Keratinocyte (primary cell): ENCODE results near the gene ADGRV1. TPM values are rescaled to one million over a fixed set of nuclear protein-coding genes. Genes with fewer than 3 reads are reported as not detected.

Experiments
- DNase-seq: peaks from one replicate; pipeline ENCODE4 v3.0.0-alpha.2; 2011; ENCODE audit warnings: low read depth, missing footprints, low spot score
- FAIRE-seq: peaks from 2 replicates; lab custom pipeline; 2011; peaks lifted over from hg19 to GRCh38; lab: Jason Lieb, UNC
- H2AFZ ChIP-seq: 2 replicates; pipeline ENCODE4 v1.6.0; 2012; ENCODE audit warnings: low read length, control low read depth, inconsistent platforms; ENCODE audit not compliant: control insufficient read depth
- H3K27ac ChIP-seq: 2 replicates; pipeline ENCODE4 v1.5.1; 2011; ENCODE audit warnings: low read length; ENCODE audit not compliant: control insufficient read depth, insufficient read depth
- H3K27me3 ChIP-seq: 3 replicates; pipeline ENCODE4 v1.6.0; 2011; ENCODE audit warnings: low read length; ENCODE audit not compliant: control insufficient read depth, insufficient read depth; ENCODE audit errors: extremely low read depth
- H3K36me3 ChIP-seq, 2 experiments: 2 replicates in 1 of 2; 3 replicates in 1 of 2; pipeline ENCODE4 v1.5.1; 2011; ENCODE audit warnings: low read length in 2 of 2, mild to moderate bottlenecking in 1 of 2; ENCODE audit not compliant: control insufficient read depth in 2 of 2, insufficient read depth in 2 of 2; ENCODE audit errors: extremely low read depth in 1 of 2
- H3K4me1 ChIP-seq: 3 replicates; pipeline ENCODE4 v1.5.1; 2011; ENCODE audit warnings: low read length; ENCODE audit not compliant: control insufficient read depth, insufficient read depth; ENCODE audit errors: extremely low read depth
- H3K4me2 ChIP-seq: 3 replicates; pipeline ENCODE4 v1.6.0; 2011; ENCODE audit warnings: low read depth, low read length; ENCODE audit not compliant: control insufficient read depth, insufficient read depth; ENCODE audit errors: extremely low read depth
- H3K4me3 ChIP-seq, 3 experiments: fragments of 200-600 bp in 1 of 3; sonication (generic) in 1 of 3; 2 replicates in 2 of 3; 3 replicates in 1 of 3; pipeline ENCODE4 v1.5.1; 2011 to 2016; ENCODE audit warnings: low read length in 3 of 3, mild to moderate bottlenecking in 3 of 3, control low read depth in 2 of 3, inconsistent platforms in 1 of 3, low read depth in 1 of 3, mixed read lengths in 1 of 3, mixed run types in 1 of 3, moderate library complexity in 1 of 3; ENCODE audit not compliant: control insufficient read depth in 2 of 3, insufficient read depth in 2 of 3; ENCODE audit errors: extremely low read depth in 1 of 3
- H3K79me2 ChIP-seq: 2 replicates; pipeline ENCODE4 v1.6.0; 2012; ENCODE audit warnings: low read length; ENCODE audit not compliant: control insufficient read depth, insufficient read depth
- H3K9ac ChIP-seq: 3 replicates; pipeline ENCODE4 v1.6.0; 2011; ENCODE audit warnings: low read length; ENCODE audit not compliant: control insufficient read depth, insufficient read depth; ENCODE audit errors: extremely low read depth
- H3K9me1 ChIP-seq: 3 replicates; pipeline ENCODE4 v1.6.0; 2011; ENCODE audit warnings: low read length; ENCODE audit not compliant: control insufficient read depth, insufficient read depth; ENCODE audit errors: extremely low read depth
- H3K9me3 ChIP-seq: 2 replicates; pipeline ENCODE4 v1.5.1; 2012; ENCODE audit warnings: low read depth, low read length; ENCODE audit not compliant: control insufficient read depth
- H4K20me1 ChIP-seq: 3 replicates; pipeline ENCODE4 v1.6.0; 2011; ENCODE audit warnings: low read length; ENCODE audit not compliant: control insufficient read depth, insufficient read depth; ENCODE audit errors: extremely low read depth
- CTCF ChIP-seq, 3 experiments: IDR thresholded peaks in 1 of 3; conservative IDR thresholded peaks in 1 of 3; optimal IDR thresholded peaks in 1 of 3; 2 replicates in 2 of 3; 3 replicates in 1 of 3; pipeline versions ENCODE3 to v1.5.1; 2011; ENCODE audit warnings: low read length in 3 of 3, mild to moderate bottlenecking in 3 of 3, moderate library complexity in 2 of 3, control low read depth in 1 of 3, inconsistent platforms in 1 of 3; ENCODE audit not compliant: insufficient read depth in 2 of 3; ENCODE audit errors: extremely low read depth in 1 of 3
- EZH2 ChIP-seq: IDR thresholded peaks from one replicate; pipeline ENCODE4 v1.6.1; 2012; ENCODE audit warnings: inconsistent platforms, mild to moderate bottlenecking, low read length, moderate library complexity
- dilution Hi-C: fragments of 300-500 bp; cut with MboI; formaldehyde crosslinking; loops from one replicate; pipeline ENCODE4 v1.7.0; 2020; ENCODE audit warnings: low sequenced_read_pairs; ENCODE audit not compliant: extremely low pct_ligation_motif_present
- polyA plus RNA-seq, 5 experiments: library from polyadenylated mRNA; depleted of rRNA in 3 of 5; stranded (reverse) in 3 of 5; stranded (forward) in 1 of 5; unstranded in 1 of 5; fragments of >200 nt; gene quantifications; 1 replicate in 1 of 5; 2 replicates in 3 of 5; 3 replicates in 1 of 5; pipeline versions ENCODE4 v1.2.1 to v1.2.3, GENCODE V29; 2011 to 2012; ENCODE audit warnings: missing spikeins in 2 of 5, low read depth in 1 of 5, low replicate concordance in 1 of 5

Gene ADGRV1
- polyA plus RNA-seq, 1 donor (not counting 4 experiments of a cell fraction or from before 2014, with no cell fraction given): 0.05 TPM

GRCh38 chr5:91123901-91124300 is 565.3 kb downstream of the ADGRV1 start:
- Histone ChIP-seq H3K4me2 (no peak overlapping the region), H3K9me1 (no peaks in the 10 kb centered on the region), H3K27me3 (no peaks in the 10 kb centered on the region), H3K4me3 (no peak overlapping the region), H3K4me1 (peaks cover 3% of the 10 kb centered on the region), H3K36me3 (no peaks in the 10 kb centered on the region), H3K9me3 (no peaks in the 10 kb centered on the region), H2AFZ (no peak overlapping the region), H3K79me2 (no peaks in the 10 kb centered on the region), H3K27ac (no peak overlapping the region), H4K20me1 (no peaks in the 10 kb centered on the region), H3K9ac (no peak overlapping the region)
- FAIRE-seq (no peak), DNase-seq (no peak)
- dilution Hi-C loops: no loop called here
- no peak for TF ChIP-seq CTCF (optimal IDR thresholded peaks at IDR 0.05 in 1 of 3, IDR thresholded peaks at IDR 0.05 in 1 of 3, conservative IDR thresholded peaks at IDR 0.05 in 1 of 3; ENCODE audit: extremely low read depth in 1 of 3, insufficient read depth in 2 of 3, low read length in 3 of 3)
- no peak for TF ChIP-seq EZH2

- no peak overlapping the region for H3K4me2 ChIP-seq
- H2AFZ ChIP-seq: no peak overlapping the region
- no peaks in the 10 kb centered on the region for H3K9me3 ChIP-seq
- no peak overlapping the region for H3K27ac ChIP-seq
- H3K9me1 ChIP-seq: no peaks in the 10 kb centered on the region
- H3K27me3 ChIP-seq: no peaks in the 10 kb centered on the region
- H4K20me1 ChIP-seq: no peaks in the 10 kb centered on the region
- dilution Hi-C loops: no loop called here
- DNase-seq (no peak), FAIRE-seq (no peak)
- no peak overlapping the region for H3K4me3 ChIP-seq
- TF ChIP-seq EZH2 (no peak), CTCF (optimal IDR thresholded peaks at IDR 0.05 in 1 of 3, IDR thresholded peaks at IDR 0.05 in 1 of 3, conservative IDR thresholded peaks at IDR 0.05 in 1 of 3; ENCODE audit: extremely low read depth in 1 of 3, insufficient read depth in 2 of 3, low read length in 3 of 3) (no peak)
- H3K9ac ChIP-seq: no peak overlapping the region
- H3K4me1 ChIP-seq: peaks cover 3% of the 10 kb centered on the region
- no peaks in the 10 kb centered on the region for H3K79me2 ChIP-seq
- no peaks in the 10 kb centered on the region for H3K36me3 ChIP-seq
Measured at GRCh38 chr5:91125916-91126315, 567.3 kb downstream of the ADGRV1 start.
